Measurements from ENCODE around the gene GAPDH.

DNA sequence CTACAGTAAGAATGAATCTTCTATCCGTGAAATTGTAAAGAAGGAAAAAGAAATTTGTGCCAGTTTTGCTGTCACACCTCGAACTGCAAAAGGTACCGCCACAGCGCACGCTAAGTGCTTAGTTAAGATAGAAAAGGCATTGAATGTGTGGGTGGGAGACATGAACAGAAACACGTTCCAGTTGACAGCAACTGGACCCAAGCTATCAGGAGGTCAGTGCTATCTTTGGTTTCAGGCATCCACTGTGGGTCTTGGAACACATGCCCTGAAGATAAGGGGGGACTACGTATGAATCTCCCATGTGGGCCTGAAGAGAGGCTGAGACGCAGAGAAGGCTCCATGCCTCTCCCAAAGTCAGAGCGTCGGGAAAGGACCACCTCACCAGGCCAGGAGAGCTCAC lies 11.7 kb downstream of the GAPDH start:
- TF ChIP-seq, protein P1, sequence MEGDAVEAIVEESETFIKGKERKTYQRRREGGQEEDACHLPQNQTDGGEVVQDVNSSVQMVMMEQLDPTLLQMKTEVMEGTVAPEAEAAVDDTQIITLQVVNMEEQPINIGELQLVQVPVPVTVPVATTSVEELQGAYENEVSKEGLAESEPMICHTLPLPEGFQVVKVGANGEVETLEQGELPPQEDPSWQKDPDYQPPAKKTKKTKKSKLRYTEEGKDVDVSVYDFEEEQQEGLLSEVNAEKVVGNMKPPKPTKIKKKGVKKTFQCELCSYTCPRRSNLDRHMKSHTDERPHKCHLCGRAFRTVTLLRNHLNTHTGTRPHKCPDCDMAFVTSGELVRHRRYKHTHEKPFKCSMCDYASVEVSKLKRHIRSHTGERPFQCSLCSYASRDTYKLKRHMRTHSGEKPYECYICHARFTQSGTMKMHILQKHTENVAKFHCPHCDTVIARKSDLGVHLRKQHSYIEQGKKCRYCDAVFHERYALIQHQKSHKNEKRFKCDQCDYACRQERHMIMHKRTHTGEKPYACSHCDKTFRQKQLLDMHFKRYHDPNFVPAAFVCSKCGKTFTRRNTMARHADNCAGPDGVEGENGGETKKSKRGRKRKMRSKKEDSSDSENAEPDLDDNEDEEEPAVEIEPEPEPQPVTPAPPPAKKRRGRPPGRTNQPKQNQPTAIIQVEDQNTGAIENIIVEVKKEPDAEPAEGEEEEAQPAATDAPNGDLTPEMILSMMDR (IDR thresholded peaks at IDR 0.05 in 2 of 3, conservative IDR thresholded peaks at IDR 0.05 in 1 of 3; ENCODE audit: control insufficient read depth in 2 of 3, extremely low read depth in 1 of 3, insufficient read depth in 1 of 3, low read depth in 3 of 3, low read length in 3 of 3) = no peak
- TF ChIP-seq BRCA1 (IDR thresholded peaks at IDR 0.05; ENCODE audit: low read depth, low read length) (no peak), POLR2A (IDR thresholded peaks at IDR 0.05; ENCODE audit: low read depth, low read length) (no peak), CEBPB (IDR thresholded peaks at IDR 0.05; ENCODE audit: borderline replicate concordance in 1 of 2, low read depth in 2 of 2, low read length in 2 of 2) (no peak), TAF1 (IDR thresholded peaks at IDR 0.05; ENCODE audit: borderline replicate concordance, low read depth, low read length) (no peak), POLR2AphosphoS5 (IDR thresholded peaks at IDR 0.05; ENCODE audit: low read length) (no peak), EZH2 (IDR thresholded peaks at IDR 0.05; ENCODE audit: borderline replicate concordance, control insufficient read depth, low read depth, low read length) (no peak)
